Measurements from ENCODE around the gene HADH. TPM values are rescaled to one million over a fixed set of nuclear protein-coding genes. Genes with fewer than 3 reads are reported as not detected.

Gene HADH
- total RNA-seq, 4 donors from 2014 or later: 26.8 to 46.5 (median 38.1) TPM

GRCh38 chr4:108018884-108019187, 29.1 kb downstream of the HADH start:
- Histone ChIP-seq H3K4me1 (no peaks in the 10 kb centered on the region), H3K27me3 (no peaks in the 10 kb centered on the region), H3K27ac (no peak overlapping the region), H3K36me3 (peaks cover 0 to 88% (median 9%) of the 10 kb centered on the region in 3 donors), H3K4me3 (no peak overlapping the region), H3K9me3 (no peaks in the 10 kb centered on the region)
- intact Hi-C loops (cut with DNase I): loop anchor here (5.0 kb wide), 1 partner anchor 553 kb away; no protein-coding TSS in a partner anchor
- TF ChIP-seq CTCF (IDR thresholded peaks at IDR 0.05) (no peak), POLR2A (IDR thresholded peaks at IDR 0.05) (no peak)
- no peak for DNase-seq
- 44 to 46% methylated on average over 2 of the region's 2 CpGs for WGBS, 2 donors

GRCh38 chr4:108024085-108024877, 34.6 kb downstream of the HADH start:
- Histone ChIP-seq H3K4me1 (no peaks in the 10 kb centered on the region), H3K36me3 (peaks cover 4 to 99% (median 5%) of the 10 kb centered on the region in 3 donors), H3K4me3 (no peak overlapping the region), H3K27me3 (no peaks in the 10 kb centered on the region), H3K27ac (no peak overlapping the region), H3K9me3 (no peaks in the 10 kb centered on the region)
- intact Hi-C loops (cut with DNase I): no loop called here
- TF ChIP-seq CTCF (IDR thresholded peaks at IDR 0.05): no peak
- TF ChIP-seq POLR2A (IDR thresholded peaks at IDR 0.05): no peak
- 83 to 86% methylated on average over 5 of the region's 5 CpGs for WGBS, 2 donors
- no peak for DNase-seq

- no peak overlapping the region for H3K4me3 ChIP-seq
- no peak overlapping the region for H3K27ac ChIP-seq
- H3K4me1 ChIP-seq: no peaks in the 10 kb centered on the region
- DNase-seq: no peak
- peaks cover 4 to 99% (median 5%) of the 10 kb centered on the region in 3 donors for H3K36me3 ChIP-seq
- H3K27me3 ChIP-seq: no peaks in the 10 kb centered on the region
- H3K9me3 ChIP-seq: no peaks in the 10 kb centered on the region
- intact Hi-C loops (cut with DNase I): no loop called here
- TF ChIP-seq POLR2A (IDR thresholded peaks at IDR 0.05) (no peak), CTCF (IDR thresholded peaks at IDR 0.05) (no peak)
These were observed 35.1 kb downstream of the HADH start for GRCh38 chr4:108024878-108025165.

- H3K36me3 ChIP-seq: peaks cover 4 to 91% (median 5%) of the 10 kb centered on the region in 3 donors
- no peak overlapping the region for H3K27ac ChIP-seq
- DNase-seq: no peak
- no peaks in the 10 kb centered on the region for H3K27me3 ChIP-seq
- WGBS, 2 donors: 80 to 83% methylated on average over 8 to 9 of the region's 9 CpGs
- intact Hi-C loops (cut with DNase I): no loop called here
- H3K9me3 ChIP-seq: no peaks in the 10 kb centered on the region
- H3K4me3 ChIP-seq: no peak overlapping the region
- TF ChIP-seq CTCF (IDR thresholded peaks at IDR 0.05): no peak
- no peak for TF ChIP-seq POLR2A (IDR thresholded peaks at IDR 0.05)
- no peaks in the 10 kb centered on the region for H3K4me1 ChIP-seq
These were observed 39.5 kb downstream of the HADH start for GRCh38 chr4:108029016-108029720.

- no peak overlapping the region for H3K27ac ChIP-seq
- TF ChIP-seq CTCF (IDR thresholded peaks at IDR 0.05) (no peak), POLR2A (IDR thresholded peaks at IDR 0.05) (no peak)
- no peaks in the 10 kb centered on the region for H3K4me1 ChIP-seq
- no peak for DNase-seq
- no peaks in the 10 kb centered on the region for H3K9me3 ChIP-seq
- WGBS, 2 donors: 83 to 88% methylated on average over 5 of the region's 5 CpGs
- H3K4me3 ChIP-seq: no peak overlapping the region
- no peaks in the 10 kb centered on the region for H3K27me3 ChIP-seq
- H3K36me3 ChIP-seq: peaks cover 4 to 91% (median 5%) of the 10 kb centered on the region in 3 donors
- intact Hi-C loops (cut with DNase I): no loop called here
These were observed 40.0 kb downstream of the HADH start for GRCh38 chr4:108029731-108030130.

Data from esophagus squamous epithelium (tissue), 5 donors.